ENCODE data around the gene GGT7. TPM values are rescaled to one million over a fixed set of nuclear protein-coding genes. Genes with fewer than 3 reads are reported as not detected.

GGT7 gene
- total and polyA plus RNA-seq, 9 of the 15 experiments (the other 6 are each of a cell fraction or from before 2014, with no cell fraction given) = 0.04 to 18.3 (median 5.9) TPM

DNA sequence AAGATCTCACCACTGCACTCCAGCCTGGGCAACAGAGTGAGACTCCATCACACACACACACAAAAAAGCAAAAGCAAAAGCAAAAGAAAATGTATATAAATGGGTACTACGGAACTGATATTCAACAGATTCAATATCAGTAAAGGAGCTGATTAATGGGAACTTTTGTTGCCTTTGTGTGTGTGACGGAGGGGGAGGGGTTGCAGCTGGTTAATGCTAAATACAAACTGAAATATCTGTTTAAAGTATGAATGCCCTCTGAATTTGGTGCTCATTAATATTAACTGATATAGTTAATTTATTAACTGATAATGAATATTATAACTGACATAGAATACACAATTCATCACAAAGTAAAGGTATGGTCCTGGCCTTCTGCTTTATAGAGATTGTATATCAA, 55.6 kb downstream of the GGT7 start:
- H3K4me3 ChIP-seq = no peak overlapping the region
- no peaks in the 10 kb centered on the region for H3K9me3 ChIP-seq (replicated peaks; ENCODE audit: control insufficient read depth, insufficient read depth, low read depth, low read length)
- no peaks in the 10 kb centered on the region for H3K27me3 ChIP-seq (ENCODE audit: control insufficient read depth in 2 of 2, insufficient read depth in 2 of 2, low read length in 2 of 2)
- peaks cover 0 to 5% of the 10 kb centered on the region in 2 experiments; a peak in 4 of 5 replicates for H3K4me1 ChIP-seq (replicated peaks in 1 of 2; ENCODE audit: control insufficient read depth in 2 of 2, insufficient read depth in 2 of 2, low read length in 2 of 2)
- no peak overlapping the region for H3K27ac ChIP-seq (ENCODE audit: extremely low read depth, low read depth, low read length)
- peaks cover 74% of the 10 kb centered on the region for H3K79me2 ChIP-seq (ENCODE audit: control insufficient read depth, insufficient read depth, low read length)
- 100% methylated on average over 2 of the region's 2 CpGs for WGBS (ENCODE audit: insufficient coverage, low coverage, missing lambda C conversion rate)
- CTCF ChIA-PET (ENCODE audit: low intra/inter-chr PET ratio) = no interaction called here
- DNase-seq (ENCODE audit: extremely low read depth in 1 of 4, low spot score in 3 of 4) (no peak), FAIRE-seq (no peak), ATAC-seq (no peak)
- H3K36me3 ChIP-seq (ENCODE audit: control insufficient read depth, insufficient read depth, low read length) = 0 out of 3 replicates have a peak, but pooled peaks cover under 1% of the 10 kb centered on the region
- H4K20me1 ChIP-seq (replicated peaks; ENCODE audit: control insufficient read depth, insufficient read depth, low read length) = peaks cover 7% of the 10 kb centered on the region; the same call in 1 of the 2 replicates
- in situ Hi-C loops (cut with MboI) (no loop called here), intact Hi-C loops (cut with micrococcal nuclease) (no loop called here)
- no peaks in the 10 kb centered on the region for H3K9me1 ChIP-seq (ENCODE audit: control insufficient read depth, insufficient read depth, low read length)
- no peak overlapping the region for H3K9ac ChIP-seq (ENCODE audit: insufficient read depth in 1 of 2, low read depth in 2 of 2, low read length in 2 of 2)
- no peak overlapping the region for H3K4me2 ChIP-seq (ENCODE audit: insufficient read depth, low read length)
- TF ChIP-seq, protein P1, sequence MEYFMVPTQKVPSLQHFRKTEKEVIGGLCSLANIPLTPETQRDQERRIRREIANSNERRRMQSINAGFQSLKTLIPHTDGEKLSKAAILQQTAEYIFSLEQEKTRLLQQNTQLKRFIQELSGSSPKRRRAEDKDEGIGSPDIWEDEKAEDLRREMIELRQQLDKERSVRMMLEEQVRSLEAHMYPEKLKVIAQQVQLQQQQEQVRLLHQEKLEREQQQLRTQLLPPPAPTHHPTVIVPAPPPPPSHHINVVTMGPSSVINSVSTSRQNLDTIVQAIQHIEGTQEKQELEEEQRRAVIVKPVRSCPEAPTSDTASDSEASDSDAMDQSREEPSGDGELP (CRISPR knock-in tag; IDR thresholded peaks at IDR 0.05; ENCODE audit: borderline replicate concordance) = no peak
- TF ChIP-seq E4F1 (CRISPR knock-in tag; IDR thresholded peaks at IDR 0.05; ENCODE audit: borderline replicate concordance) (no peak), TAF15 (IDR thresholded peaks at IDR 0.05; ENCODE audit: low read depth, low read length) (no peak), ZNF232 (CRISPR knock-in tag; IDR thresholded peaks at IDR 0.05) (no peak), POLR2H (tag; IDR thresholded peaks at IDR 0.05; ENCODE audit: low read depth) (no peak), HDAC3 (IDR thresholded peaks at IDR 0.05; ENCODE audit: borderline replicate concordance, partially characterized antibody) (no peak), ETV5 (CRISPR knock-in tag; IDR thresholded peaks at IDR 0.05; ENCODE audit: low read depth) (no peak), SIN3A (IDR thresholded peaks at IDR 0.05; ENCODE audit: borderline replicate concordance in 2 of 2, control insufficient read depth in 1 of 2, low read depth in 2 of 2, low read length in 2 of 2) (no peak), MTA2 (IDR thresholded peaks at IDR 0.05; ENCODE audit: low read depth) (no peak), ELF4 (CRISPR knock-in tag; IDR thresholded peaks at IDR 0.05) (no peak), RBM25 (IDR thresholded peaks at IDR 0.05; ENCODE audit: low read depth, low read length, severe bottlenecking) (no peak)
- H2AFZ ChIP-seq (ENCODE audit: low read depth, low read length) = no peak overlapping the region
- POLR2A ChIA-PET = interaction anchor here (3.4 kb wide), 1 partner anchor 10 kb away, joined by 10 read pairs; no protein-coding TSS in a partner anchor
- BruUV-seq (replicated peaks) = no TSS peak
